ENCODE results near the gene JARID2.
A peak's percentile ranks its signal among the peaks of the same experiment; 100 is the strongest.

JARID2 gene

DNA sequence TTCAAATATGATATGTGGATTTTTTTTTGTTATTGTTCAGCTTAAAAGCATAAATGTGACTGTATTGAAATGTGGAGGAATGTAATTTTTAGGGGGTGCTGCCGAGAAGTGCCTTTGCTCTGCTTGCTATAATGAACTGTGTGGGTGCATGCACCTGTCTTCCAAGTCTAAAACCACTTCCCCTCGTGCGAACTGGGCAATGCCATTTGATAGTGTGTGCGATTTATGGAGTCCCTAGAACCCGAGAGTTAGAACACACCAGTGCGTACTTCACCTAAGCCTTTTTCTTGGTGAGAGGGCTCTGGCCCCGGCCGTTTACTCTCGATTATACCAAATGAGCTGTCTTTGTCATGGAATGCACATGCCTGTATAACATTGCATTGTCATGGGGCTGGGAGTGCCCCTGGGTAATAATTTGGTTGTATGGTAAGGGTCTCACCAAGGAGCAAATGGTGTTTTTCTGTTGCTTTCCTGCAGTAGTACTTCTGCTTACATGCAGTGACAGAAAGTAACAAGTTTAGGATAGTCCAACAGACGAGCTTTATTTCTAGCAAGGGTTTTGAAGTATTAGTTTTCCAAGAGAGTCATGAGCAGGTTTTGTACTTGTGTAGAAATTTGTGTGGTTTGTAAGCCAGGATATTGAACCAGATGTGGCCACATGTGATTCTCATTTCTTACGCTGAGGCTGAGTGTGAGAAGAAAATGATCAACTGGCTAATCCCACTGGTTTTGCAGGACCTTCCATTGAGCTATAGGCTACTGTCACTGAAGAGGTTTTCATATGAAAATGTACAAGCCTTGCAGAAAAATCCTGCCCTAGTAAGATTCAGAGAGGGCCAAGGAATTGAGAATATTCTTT, 244.6 kb downstream of the JARID2 start:
- DNase-seq (ENCODE audit: low read depth in 2 of 2) = no peak

GRCh38 chr6:15491255-15491985, 245.6 kb downstream of the JARID2 start:
- peak; percentile 33 to 42 for DNase-seq (ENCODE audit: low read depth in 2 of 2)

DNA sequence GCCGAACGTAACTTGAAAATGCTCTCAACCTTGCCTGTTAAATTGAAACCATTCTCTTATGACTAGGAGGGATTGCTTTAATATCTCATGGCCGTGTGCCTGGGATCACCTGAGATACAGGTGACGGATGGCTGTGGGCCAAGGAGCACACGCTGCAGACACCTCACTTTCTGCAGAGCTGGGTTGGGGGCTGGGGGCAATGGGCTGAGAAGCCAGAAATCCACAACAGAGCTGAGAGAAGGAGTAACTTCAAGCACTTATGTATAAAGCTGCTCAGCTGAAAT, 246.1 kb downstream of the JARID2 start:
- no peak for DNase-seq (ENCODE audit: low read depth in 2 of 2)

DNA sequence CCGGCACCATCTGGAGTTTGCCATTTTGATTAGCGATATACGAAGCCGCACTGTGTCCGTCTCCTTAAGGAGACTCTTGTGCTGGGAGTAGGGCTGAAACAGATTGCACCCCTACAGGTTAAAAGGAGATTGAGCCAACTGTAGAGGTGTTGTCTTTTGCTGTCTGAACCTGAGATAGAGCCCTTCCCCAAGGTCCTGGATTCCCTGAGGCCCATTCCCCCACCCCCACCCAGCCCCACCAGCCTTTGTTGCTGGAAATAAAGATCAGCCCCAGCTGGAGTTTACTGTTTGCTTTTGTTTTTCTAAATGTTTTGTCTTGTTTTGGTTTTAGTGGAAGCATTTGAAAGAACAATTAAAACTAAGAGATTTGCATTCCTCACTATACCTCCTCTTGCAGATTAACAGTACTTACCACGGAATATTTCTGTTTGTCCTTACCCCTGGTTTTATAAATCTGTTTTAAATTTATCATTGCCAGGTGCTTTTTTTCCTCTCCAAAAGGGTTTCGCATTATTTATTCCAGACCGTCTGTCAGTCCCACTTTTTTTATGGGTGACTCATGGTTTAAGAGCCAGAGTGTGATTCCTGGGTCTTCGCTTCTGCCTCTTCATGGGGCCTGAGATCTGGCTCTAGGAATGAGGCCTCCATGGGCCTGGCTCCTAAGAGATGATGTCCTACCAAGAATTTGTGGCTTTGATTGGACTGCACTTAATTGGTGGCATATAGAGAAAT, 247.7 kb downstream of the JARID2 start:
- no peak for DNase-seq (ENCODE audit: low read depth in 2 of 2)

DNA sequence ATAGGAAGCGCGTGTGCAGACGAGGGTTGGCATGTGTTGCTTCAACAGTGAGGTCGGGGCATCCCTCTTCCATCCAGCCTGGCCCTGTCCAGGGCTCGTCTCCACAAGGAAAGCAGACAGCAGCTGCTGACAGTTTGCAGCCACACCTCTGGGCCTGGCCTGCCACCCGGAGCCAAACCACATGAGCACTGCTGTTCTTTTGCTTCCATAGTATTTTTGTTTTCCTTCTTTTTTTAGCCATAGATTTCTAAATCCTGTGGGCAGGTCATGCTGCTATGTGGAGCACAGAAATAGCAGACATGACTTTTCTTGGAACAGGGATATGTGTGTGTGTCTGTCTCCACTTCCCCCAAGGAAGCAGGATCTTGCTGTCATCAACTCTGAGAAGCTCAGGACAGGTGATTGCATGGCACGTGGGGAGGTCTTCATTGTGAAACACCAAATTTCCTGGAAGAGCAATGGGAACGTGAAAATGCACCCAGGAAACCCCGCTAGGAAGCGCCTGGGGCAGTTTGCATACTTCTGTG, 249.6 kb downstream of the JARID2 start:
- no peak for DNase-seq (ENCODE audit: low read depth in 2 of 2)

GRCh38 chr6:15496345-15497131, 250.7 kb downstream of the JARID2 start:
- no peak for DNase-seq (ENCODE audit: low read depth in 2 of 2)

DNA sequence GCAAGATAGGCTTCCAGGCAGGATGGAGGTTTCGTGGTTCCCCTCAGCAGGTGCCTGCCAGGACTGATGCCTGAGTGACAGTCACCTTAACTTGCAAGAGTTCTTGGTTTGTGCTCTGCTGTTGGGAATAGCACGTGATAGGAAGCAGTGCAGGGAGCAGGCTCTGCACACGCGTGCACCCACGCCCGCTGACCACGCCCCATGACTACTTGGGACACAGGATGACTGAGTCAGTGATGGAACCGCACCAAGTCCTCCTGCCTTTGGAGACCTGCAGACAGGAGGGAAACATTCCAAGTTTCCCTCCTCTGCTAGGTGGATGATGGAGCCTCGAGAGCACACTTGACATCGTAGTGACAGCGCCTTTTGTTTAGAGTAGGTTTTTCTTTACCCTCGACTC, 252.8 kb downstream of the JARID2 start:
- DNase-seq (ENCODE audit: low read depth in 2 of 2) = no peak

DNA sequence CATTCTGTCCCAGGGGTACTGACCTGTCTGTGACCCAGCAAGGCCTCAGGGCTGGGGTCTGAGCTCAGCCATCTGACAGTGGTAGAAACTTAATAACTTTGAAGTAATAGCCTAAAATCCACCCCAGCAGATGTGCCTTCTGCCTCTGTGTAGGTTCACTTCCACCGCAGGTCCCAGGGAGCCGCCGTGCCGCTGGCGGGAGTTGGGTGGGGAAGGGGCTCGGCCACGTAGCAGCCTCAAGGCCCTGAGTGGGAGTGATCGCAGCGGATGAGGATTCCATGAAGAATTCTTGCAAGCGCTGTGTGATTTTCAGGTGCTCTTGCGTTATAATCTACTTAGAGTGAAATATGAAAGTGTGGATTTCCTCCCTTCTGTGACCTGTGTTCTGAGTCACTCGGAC, 253.3 kb downstream of the JARID2 start:
- DNase-seq (ENCODE audit: low read depth in 2 of 2) = no peak

- no peak for DNase-seq (ENCODE audit: low read depth in 2 of 2)
These were observed 253.7 kb downstream of the JARID2 start for GRCh38 chr6:15499591-15499990.

DNA sequence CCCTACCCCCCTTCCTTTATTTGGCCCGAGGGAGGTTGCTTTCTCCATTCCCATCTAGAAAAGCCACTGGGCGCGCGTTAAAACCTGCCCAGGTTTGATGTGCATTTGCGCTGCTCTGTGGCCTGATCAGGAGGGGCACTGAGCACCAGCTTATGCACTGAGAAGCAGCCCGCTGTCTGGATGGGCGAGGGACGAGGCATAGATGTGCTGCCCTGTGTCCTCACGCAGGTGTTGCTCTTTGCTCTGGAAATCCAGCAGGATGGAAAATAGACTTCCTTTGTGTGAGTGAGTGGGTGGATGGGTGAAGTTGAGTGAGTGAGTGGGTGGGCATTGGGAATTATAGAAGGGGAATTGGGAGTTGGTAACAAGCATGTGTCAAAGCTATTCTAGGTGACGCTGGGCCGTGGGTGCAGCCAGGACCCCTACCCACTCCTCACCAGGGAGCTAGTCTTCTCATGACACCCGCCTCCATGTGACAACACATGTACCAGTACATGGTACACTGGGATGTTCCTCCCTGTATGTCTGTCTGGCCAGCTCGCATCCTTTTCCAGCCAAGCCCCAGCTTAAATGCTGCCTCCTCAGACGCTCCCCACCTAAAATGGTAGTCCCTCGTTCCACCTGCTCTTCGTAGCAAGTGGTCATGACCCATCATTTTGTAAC, 254.3 kb downstream of the JARID2 start:
- no peak for DNase-seq (ENCODE audit: low read depth in 2 of 2)

DNA sequence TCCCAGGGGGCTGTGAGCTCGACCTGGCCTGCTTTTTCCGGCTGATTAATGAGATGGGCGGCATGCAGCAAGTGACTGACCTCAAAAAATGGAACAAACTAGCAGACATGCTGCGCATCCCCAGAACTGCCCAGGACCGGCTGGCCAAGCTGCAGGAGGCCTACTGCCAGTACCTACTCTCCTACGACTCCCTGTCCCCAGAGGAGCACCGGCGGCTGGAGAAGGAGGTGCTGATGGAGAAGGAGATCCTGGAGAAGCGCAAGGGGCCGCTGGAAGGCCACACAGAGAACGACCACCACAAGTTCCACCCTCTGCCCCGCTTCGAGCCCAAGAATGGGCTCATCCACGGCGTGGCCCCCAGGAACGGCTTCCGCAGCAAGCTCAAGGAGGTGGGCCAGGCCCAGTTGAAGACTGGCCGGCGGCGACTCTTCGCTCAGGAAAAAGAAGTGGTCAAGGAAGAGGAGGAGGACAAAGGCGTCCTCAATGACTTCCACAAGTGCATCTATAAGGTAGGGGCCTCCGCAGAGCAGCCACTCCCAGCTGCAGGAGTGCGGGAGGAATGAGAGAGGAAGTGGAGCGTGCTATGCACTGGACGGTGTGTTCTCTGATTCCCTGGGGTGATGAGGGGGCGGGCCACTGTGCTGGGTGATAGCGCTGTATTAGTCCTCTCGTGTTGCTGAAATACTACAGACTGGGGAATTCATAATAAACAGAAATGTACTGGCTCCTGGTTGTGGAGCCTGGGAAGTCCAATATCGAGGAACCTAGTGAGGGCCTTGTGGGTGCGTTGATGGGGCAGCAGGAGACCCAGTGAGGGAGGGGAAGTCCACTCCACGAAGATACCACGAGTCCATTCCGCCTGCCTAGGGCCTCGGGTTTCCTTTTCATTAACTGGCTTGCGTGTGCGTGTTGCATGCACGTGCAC, 255.3 kb downstream of the JARID2 start:
- DNase-seq (ENCODE audit: low read depth in 2 of 2) = no peak

DNA sequence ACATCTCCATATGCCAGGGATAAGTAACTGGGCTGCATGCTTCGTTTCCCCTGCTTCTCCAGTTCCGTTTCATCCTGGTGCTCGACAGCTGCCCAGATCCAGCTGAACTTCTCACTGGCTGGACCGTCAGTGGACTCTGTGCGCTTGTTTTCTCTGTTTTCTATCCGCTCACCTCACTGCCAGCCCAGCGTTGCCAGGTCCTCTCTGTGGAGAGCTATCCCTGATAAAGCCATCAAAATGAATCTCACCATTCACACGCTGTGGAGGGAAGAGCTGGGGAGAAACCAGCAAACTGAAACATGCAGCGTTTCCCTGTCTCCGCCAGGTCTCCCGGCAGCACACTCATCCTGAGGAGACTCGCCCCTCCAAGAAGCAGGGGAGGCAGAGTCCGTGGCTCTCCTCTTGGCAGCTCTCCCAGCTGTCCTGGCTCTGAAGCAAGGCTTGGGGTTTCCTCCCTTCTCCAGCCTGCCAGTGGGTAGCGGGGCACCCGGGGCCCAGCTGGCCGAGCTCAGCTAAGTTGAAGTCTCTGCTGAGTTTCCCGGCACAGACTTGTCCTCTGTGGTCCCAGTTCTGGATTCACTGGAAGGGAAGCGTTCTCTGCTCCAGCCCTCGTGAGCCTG, 256.1 kb downstream of the JARID2 start:
- no peak for DNase-seq (ENCODE audit: low read depth in 2 of 2)

GRCh38 chr6:15502446-15503345, 256.8 kb downstream of the JARID2 start:
- no peak for DNase-seq (ENCODE audit: low read depth in 2 of 2)

- DNase-seq (ENCODE audit: low read depth in 2 of 2) = no peak
These were observed 257.4 kb downstream of the JARID2 start for GRCh38 chr6:15503346-15503680.

DNA sequence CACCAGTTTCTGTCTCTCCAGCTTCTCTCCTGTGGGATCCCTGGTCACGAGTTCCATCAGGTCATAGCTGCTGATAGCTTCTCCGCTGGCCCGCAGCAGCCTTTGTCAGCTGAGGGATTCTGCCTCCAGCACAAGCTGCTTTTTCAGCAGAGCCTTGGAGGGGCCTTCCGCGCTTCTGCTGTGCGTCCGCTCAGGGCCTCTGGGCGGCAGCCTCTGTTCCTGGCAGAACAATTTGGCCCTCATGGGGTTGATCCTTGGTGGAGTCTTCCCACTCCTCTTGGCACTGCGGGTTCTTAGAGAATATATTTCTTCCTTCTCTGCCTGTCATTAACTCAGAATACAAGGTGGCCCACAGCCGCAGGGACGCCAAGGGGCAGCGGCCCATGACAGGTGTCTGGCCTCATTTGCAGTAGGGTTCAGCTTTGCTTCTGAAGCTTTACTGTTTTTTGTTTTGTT, 258.2 kb downstream of the JARID2 start:
- no peak for DNase-seq (ENCODE audit: low read depth in 2 of 2)

DNA sequence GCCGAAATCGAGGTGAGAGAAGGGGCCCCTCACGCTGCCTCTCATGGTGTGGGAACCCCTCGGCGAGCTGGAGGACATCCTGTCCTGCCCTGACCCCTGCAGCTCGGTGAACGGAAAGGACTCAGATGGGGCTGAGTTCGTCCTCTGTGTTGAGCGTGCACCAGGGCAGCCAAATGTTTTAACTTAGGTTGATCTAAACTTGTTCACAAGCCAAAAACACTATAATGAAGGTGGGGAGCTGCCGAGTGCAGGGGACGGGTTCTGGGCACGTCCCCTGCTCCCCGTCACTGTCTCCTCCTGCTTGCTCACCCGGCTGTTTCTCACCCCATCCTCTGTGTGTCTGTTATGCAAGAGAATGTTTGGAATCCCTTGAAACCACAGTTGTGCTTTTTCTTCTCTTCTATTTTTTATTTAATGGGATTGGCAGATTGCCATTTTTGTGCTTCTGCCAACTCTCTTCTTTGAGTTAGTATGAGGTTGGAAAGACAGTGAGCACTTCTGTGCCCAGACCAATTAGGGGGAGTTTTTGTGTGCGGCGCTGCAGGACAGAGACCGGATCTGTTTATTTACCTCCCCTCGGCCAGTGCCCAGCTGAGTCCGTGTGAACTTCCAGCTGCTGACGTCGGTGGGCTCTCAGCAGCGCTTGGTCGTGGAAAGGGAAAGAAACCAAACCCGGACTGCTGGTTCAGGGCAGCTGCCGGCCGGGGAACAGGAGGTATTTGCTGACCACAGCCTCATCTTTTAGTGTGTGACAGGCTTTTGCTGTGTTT, 258.9 kb downstream of the JARID2 start:
- no peak for DNase-seq (ENCODE audit: low read depth in 2 of 2)

DNA sequence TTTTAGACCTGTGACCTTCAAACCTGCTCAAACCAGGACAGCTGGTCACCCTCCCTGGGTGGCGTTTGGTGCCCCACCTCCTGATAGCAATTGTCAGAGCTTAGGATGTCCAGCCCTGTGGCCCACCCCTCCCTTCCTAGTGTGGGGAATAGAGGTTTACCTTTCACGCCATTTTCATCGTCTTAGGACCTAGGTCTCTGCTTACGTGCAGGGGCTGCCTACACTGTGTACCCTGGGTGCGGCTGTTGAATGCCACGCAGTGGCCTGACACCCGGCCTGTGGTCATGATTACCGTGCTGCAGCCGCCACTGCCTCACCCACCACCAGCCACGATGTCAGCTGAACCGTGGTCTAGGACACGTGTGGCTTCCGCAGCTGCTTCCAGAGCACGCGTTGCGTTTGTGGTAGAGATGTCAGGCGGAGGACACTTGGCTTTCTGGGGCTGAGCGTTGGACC, 259.6 kb downstream of the JARID2 start:
- no peak for DNase-seq (ENCODE audit: low read depth in 2 of 2)

DNA sequence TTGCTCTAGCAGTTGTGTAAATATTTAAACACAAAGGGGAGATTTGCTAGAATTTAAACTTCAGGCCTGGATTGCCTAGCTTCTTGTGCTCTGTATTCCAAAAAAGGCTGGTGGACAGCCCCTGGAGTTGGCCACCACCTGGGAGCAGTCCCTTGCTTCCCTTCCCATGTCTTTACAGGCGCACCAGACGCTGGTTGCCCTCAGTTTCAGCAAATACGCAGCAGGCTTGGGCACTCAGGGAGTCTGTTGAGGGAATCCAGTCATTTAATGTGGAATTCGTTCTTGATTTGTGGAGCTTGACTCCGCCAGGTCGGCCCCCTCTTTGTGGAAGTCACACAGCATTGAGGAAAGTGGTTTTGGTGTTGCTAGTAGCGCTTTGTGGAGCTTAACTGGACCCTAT, 260.2 kb downstream of the JARID2 start:
- DNase-seq (ENCODE audit: low read depth in 2 of 2) = no peak

Data from activated CD8-positive, alpha-beta memory T cell treated with anti-CD3 and anti-CD28 coated beads for 4 hours (primary cell).